GM23338 (cell line): ENCODE data around the gene IL5RA. TPM values are rescaled to one million over a fixed set of nuclear protein-coding genes. Genes with fewer than 3 reads are reported as not detected.

Source experiments
- ATAC-seq: fragments of 200-7000 bp; cut with Tn5 transposase; 3 replicates; pipeline ENCODE4 v1.9.1; 2020
- DNase-seq: peaks from one replicate; pipeline ENCODE4 v3.0.0-alpha.2; 2015; ENCODE audit warnings: low spot score
- H2AFZ ChIP-seq: fragments of 200-600 bp; sonication (generic); 2 replicates; pipeline ENCODE4 v1.8.0; 2016; ENCODE audit warnings: antibody characterized with exemption, mild to moderate bottlenecking, moderate library complexity
- H3F3A ChIP-seq: fragments of 200-600 bp; sonication (generic); replicated peaks from 2 replicates; pipeline ENCODE4 v1.8.0; 2017; ENCODE audit warnings: antibody characterized with exemption, mixed run types, low read depth
- H3K27ac ChIP-seq: fragments of 200-600 bp; sonication (generic); 2 replicates; pipeline ENCODE4 v1.6.1; 2016; ENCODE audit warnings: low read depth
- H3K27me3 ChIP-seq: fragments of 200-600 bp; sonication (generic); 2 replicates; pipeline ENCODE4 v1.8.0; 2016; ENCODE audit warnings: mild to moderate bottlenecking, mixed run types, moderate library complexity; ENCODE audit not compliant: insufficient read depth
- H3K36me3 ChIP-seq: fragments of 200-600 bp; sonication (generic); 2 replicates; pipeline ENCODE4 v1.8.0; 2016; ENCODE audit warnings: mild to moderate bottlenecking; ENCODE audit not compliant: insufficient read depth
- H3K4me1 ChIP-seq: fragments of 200-600 bp; sonication (generic); 2 replicates; pipeline ENCODE4 v1.8.0; 2016; ENCODE audit warnings: mild to moderate bottlenecking, moderate library complexity; ENCODE audit not compliant: insufficient read depth
- H3K4me2 ChIP-seq: fragments of 200-600 bp; sonication (generic); 2 replicates; pipeline ENCODE4 v1.7.1; 2017; ENCODE audit warnings: mixed run types
- H3K4me3 ChIP-seq: fragments of 200-600 bp; sonication (generic); 2 replicates; pipeline ENCODE4 v1.6.1; 2016; ENCODE audit warnings: mixed run types
- H3K79me2 ChIP-seq: fragments of 200-600 bp; sonication (generic); replicated peaks from 2 replicates; pipeline ENCODE4 v1.8.0; 2017; ENCODE audit warnings: mild to moderate bottlenecking; ENCODE audit not compliant: insufficient read depth
- H3K9me2 ChIP-seq: fragments of 200-600 bp; sonication (generic); 2 replicates; pipeline ENCODE4 v1.8.0; 2017; ENCODE audit not compliant: insufficient read depth
- H4K20me1 ChIP-seq: fragments of 200-600 bp; sonication (generic); replicated peaks from 2 replicates; pipeline ENCODE4 v1.8.0; 2017; ENCODE audit warnings: mild to moderate bottlenecking; ENCODE audit not compliant: insufficient read depth
- H3K27ac Mint-ChIP-seq: 2 replicates; pipeline ENCODE4 v1.8.0; 2020; ENCODE audit warnings: inconsistent platforms, mild to moderate bottlenecking, moderate library complexity, mixed read lengths
- H3K27me3 Mint-ChIP-seq: 3 replicates; pipeline ENCODE4 v1.8.0; 2022; ENCODE audit warnings: low read depth, mild to moderate bottlenecking, moderate library complexity, mixed read lengths, inconsistent platforms; ENCODE audit not compliant: insufficient read depth, poor library complexity
- H3K36me3 Mint-ChIP-seq: 3 replicates; pipeline ENCODE4 v1.8.0; 2021; ENCODE audit warnings: low read depth, mild to moderate bottlenecking, inconsistent platforms, moderate library complexity, mixed read lengths
- H3K4me1 Mint-ChIP-seq: 3 replicates; pipeline ENCODE4 v1.8.0; 2020; ENCODE audit warnings: mild to moderate bottlenecking, inconsistent platforms, mixed read lengths
- H3K4me3 Mint-ChIP-seq: 3 replicates; pipeline ENCODE4 v1.8.0; 2021; ENCODE audit warnings: moderate library complexity, mild to moderate bottlenecking, inconsistent platforms, mixed read lengths
- H3K9me3 Mint-ChIP-seq: 3 replicates; pipeline ENCODE4 v1.8.0; 2020; ENCODE audit warnings: moderate library complexity, mild to moderate bottlenecking, inconsistent platforms, mixed read lengths
- CREB1 ChIP-seq: fragments of 250-450 bp; sonication (Bioruptor Pico); IDR thresholded peaks from 2 replicates; pipeline ENCODE4 v1.5.0; 2020; ENCODE audit warnings: low read depth, mild to moderate bottlenecking, moderate library complexity
- JUNB ChIP-seq: IDR thresholded peaks from one replicate; pipeline ENCODE4 v1.6.1; 2016; ENCODE audit warnings: antibody characterized with exemption; ENCODE audit not compliant: unreplicated experiment
- NANOG ChIP-seq: IDR thresholded peaks from 2 replicates; pipeline ENCODE4 v1.6.1; 2016; ENCODE audit warnings: antibody characterized with exemption, borderline replicate concordance
- POLR2AphosphoS5 ChIP-seq: IDR thresholded peaks from 2 replicates; pipeline ENCODE4 v1.6.1; 2016; ENCODE audit warnings: antibody characterized with exemption, low read depth
- STAT1 ChIP-seq: IDR thresholded peaks from one replicate; pipeline ENCODE4 v1.6.1; 2016; ENCODE audit warnings: antibody characterized with exemption; ENCODE audit not compliant: unreplicated experiment
- ZNF114 ChIP-seq: fragments of 250-450 bp; sonication (Bioruptor Pico); IDR thresholded peaks from 2 replicates; pipeline ENCODE4 v1.5.0; 2020; ENCODE audit warnings: mild to moderate bottlenecking, moderate library complexity
- ZNF331 ChIP-seq: fragments of 250-450 bp; sonication (Bioruptor Pico); IDR thresholded peaks from 2 replicates; pipeline ENCODE4 v1.5.0; 2020; ENCODE audit warnings: low read depth, mild to moderate bottlenecking, moderate library complexity
- polyA plus RNA-seq: library from polyadenylated mRNA; unstranded; fragments of >200 nt; fragmentation: Nextera tagmentation; extraction: Ambion mirVana; gene quantifications from 2 replicates; pipeline ENCODE4 v1.2.1, GENCODE V29; 2016
- total RNA-seq: library from RNA; depleted of rRNA; stranded (reverse); fragments of >200 nt; shearing (Covaris generic); gene quantifications from 2 replicates; pipeline ENCODE4 v1.2.3, GENCODE V29; 2014
- TF ChIP-seq, protein P1 (sequence below): fragments of 250-450 bp; sonication (Bioruptor Pico); IDR thresholded peaks from 2 replicates; pipeline ENCODE4 v1.5.0; 2020; ENCODE audit warnings: mild to moderate bottlenecking, moderate library complexity

The IL5RA gene
- total and polyA plus RNA-seq, 2 experiments from 2014 or later, result 0.31 TPM; not detected in 1

DNA sequence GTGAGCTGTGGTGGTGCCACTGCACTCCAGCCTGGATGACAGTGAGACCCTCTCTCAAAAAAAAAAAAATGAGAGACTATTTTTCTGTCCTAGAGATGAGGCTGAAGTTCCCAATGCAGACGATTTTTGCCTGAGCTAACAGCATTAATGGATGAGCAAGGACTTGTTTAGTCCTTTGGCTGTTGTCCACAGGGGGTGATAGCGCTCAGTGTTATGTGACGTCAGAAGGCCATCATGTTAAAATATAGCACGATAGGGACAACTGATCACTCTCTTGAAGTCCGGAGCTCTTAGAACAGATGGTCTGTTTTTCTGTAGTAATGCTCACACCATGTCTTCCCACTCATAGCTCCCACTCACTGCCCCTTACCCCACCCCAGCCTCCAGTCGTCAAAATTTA, 23.3 kb upstream of the IL5RA start (continued):
- TF ChIP-seq, protein P1, sequence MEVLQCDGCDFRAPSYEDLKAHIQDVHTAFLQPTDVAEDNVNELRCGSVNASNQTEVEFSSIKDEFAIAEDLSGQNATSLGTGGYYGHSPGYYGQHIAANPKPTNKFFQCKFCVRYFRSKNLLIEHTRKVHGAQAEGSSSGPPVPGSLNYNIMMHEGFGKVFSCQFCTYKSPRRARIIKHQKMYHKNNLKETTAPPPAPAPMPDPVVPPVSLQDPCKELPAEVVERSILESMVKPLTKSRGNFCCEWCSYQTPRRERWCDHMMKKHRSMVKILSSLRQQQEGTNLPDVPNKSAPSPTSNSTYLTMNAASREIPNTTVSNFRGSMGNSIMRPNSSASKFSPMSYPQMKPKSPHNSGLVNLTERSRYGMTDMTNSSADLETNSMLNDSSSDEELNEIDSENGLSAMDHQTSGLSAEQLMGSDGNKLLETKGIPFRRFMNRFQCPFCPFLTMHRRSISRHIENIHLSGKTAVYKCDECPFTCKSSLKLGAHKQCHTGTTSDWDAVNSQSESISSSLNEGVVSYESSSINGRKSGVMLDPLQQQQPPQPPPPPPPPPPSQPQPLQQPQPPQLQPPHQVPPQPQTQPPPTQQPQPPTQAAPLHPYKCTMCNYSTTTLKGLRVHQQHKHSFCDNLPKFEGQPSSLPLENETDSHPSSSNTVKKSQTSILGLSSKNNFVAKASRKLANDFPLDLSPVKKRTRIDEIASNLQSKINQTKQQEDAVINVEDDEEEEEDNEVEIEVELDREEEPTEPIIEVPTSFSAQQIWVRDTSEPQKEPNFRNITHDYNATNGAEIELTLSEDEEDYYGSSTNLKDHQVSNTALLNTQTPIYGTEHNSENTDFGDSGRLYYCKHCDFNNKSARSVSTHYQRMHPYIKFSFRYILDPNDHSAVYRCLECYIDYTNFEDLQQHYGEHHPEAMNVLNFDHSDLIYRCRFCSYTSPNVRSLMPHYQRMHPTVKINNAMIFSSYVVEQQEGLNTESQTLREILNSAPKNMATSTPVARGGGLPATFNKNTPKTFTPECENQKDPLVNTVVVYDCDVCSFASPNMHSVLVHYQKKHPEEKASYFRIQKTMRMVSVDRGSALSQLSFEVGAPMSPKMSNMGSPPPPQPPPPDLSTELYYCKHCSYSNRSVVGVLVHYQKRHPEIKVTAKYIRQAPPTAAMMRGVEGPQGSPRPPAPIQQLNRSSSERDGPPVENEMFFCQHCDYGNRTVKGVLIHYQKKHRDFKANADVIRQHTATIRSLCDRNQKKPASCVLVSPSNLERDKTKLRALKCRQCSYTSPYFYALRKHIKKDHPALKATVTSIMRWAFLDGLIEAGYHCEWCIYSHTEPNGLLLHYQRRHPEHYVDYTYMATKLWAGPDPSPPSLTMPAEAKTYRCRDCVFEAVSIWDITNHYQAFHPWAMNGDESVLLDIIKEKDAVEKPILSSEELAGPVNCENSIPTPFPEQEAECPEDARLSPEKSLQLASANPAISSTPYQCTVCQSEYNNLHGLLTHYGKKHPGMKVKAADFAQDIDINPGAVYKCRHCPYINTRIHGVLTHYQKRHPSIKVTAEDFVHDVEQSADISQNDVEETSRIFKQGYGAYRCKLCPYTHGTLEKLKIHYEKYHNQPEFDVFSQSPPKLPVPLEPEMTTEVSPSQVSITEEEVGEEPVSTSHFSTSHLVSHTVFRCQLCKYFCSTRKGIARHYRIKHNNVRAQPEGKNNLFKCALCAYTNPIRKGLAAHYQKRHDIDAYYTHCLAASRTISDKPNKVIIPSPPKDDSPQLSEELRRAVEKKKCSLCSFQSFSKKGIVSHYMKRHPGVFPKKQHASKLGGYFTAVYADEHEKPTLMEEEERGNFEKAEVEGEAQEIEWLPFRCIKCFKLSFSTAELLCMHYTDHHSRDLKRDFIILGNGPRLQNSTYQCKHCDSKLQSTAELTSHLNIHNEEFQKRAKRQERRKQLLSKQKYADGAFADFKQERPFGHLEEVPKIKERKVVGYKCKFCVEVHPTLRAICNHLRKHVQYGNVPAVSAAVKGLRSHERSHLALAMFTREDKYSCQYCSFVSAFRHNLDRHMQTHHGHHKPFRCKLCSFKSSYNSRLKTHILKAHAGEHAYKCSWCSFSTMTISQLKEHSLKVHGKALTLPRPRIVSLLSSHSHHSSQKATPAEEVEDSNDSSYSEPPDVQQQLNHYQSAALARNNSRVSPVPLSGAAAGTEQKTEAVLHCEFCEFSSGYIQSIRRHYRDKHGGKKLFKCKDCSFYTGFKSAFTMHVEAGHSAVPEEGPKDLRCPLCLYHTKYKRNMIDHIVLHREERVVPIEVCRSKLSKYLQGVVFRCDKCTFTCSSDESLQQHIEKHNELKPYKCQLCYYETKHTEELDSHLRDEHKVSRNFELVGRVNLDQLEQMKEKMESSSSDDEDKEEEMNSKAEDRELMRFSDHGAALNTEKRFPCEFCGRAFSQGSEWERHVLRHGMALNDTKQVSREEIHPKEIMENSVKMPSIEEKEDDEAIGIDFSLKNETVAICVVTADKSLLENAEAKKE (CRISPR knock-in tag), result no peak

DNA sequence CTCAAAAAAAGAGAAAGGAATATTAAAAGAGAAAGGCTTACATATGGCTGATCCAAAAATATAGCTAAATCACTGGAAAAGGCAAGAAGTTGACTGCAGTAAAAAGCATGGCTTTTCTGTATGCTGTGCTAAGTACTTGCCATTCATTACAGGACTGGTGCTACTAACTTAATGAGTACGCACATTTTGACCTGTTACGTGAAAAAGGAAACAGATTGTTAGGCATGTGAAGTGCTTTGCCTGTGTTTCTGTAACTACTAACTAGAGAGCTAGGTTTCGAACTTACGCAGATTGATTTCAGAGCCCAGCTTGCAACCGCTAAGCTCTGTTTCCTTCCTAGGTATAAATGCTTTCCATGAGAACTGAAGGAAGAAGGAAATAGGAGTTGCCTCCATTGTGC, 19.4 kb upstream of the IL5RA start:
- Histone ChIP-seq H3K27me3 (no peaks in the 10 kb centered on the region), H3K79me2 (peaks cover 51% of the 10 kb centered on the region), H4K20me1 (0 out of 2 replicates have a peak, but pooled peaks cover 7% of the 10 kb centered on the region), H3K36me3 (peaks cover 26% of the 10 kb centered on the region), H2AFZ (no peak overlapping the region), H3K4me3 (no peak overlapping the region), H3K4me2 (no peak overlapping the region), H3K9me2 (no peaks in the 10 kb centered on the region), H3K27ac (no peak overlapping the region), H3K4me1 (peaks cover 6% of the 10 kb centered on the region; the same call in 1 of the 2 replicates), H3F3A (peaks cover 7% of the 10 kb centered on the region; the same call in 1 of the 2 replicates)
- ATAC-seq (no peak), DNase-seq (no peak)
- Mint-ChIP-seq H3K27me3 (peaks cover 5% of the 10 kb centered on the region), H3K27ac (no peak overlapping the region), H3K4me3 (no peak overlapping the region), H3K9me3 (peaks cover 20% of the 10 kb centered on the region), H3K4me1 (peaks cover 6% of the 10 kb centered on the region; the same call in 2 of the 3 replicates), H3K36me3 (peaks cover 45% of the 10 kb centered on the region)
- no peak for TF ChIP-seq CREB1
- TF ChIP-seq, protein P1 (CRISPR knock-in tag), result no peak
- no peak for TF ChIP-seq NANOG
- TF ChIP-seq ZNF114, result no peak
- TF ChIP-seq JUNB, result no peak
- TF ChIP-seq STAT1, result no peak
- TF ChIP-seq POLR2AphosphoS5, result no peak
- TF ChIP-seq ZNF331 (CRISPR knock-in tag), result no peak
